Astrocyte (in vitro differentiated cells and primary cell): ENCODE data around the gene CACNB4. TPM values are rescaled to one million over a fixed set of nuclear protein-coding genes. Genes with fewer than 3 reads are reported as not detected.

Source experiments
- DNase-seq: peaks from one replicate; pipeline ENCODE4 v3.0.0-alpha.2; 2010; ENCODE audit warnings: low read depth
- FAIRE-seq: peaks from 2 replicates; lab custom pipeline; 2011; peaks lifted over from hg19 to GRCh38; lab: Jason Lieb, UNC
- H2AFZ ChIP-seq: 2 replicates; pipeline ENCODE4 v1.6.0; 2012; ENCODE audit warnings: low read depth, low read length, inconsistent platforms
- H3K27ac ChIP-seq: 2 replicates; pipeline ENCODE4 v1.5.1; 2011; ENCODE audit warnings: low read depth, low read length, inconsistent platforms
- H3K27me3 ChIP-seq: 2 replicates; pipeline ENCODE4 v1.6.0; 2011; ENCODE audit warnings: low read length, inconsistent platforms; ENCODE audit not compliant: insufficient read depth
- H3K36me3 ChIP-seq: 2 replicates; pipeline ENCODE4 v1.5.1; 2011; ENCODE audit warnings: low read length, inconsistent platforms; ENCODE audit not compliant: insufficient read depth
- H3K4me1 ChIP-seq: 2 replicates; pipeline ENCODE4 v1.5.1; 2011; ENCODE audit warnings: low read length, inconsistent platforms; ENCODE audit not compliant: insufficient read depth
- H3K4me2 ChIP-seq: 2 replicates; pipeline ENCODE4 v1.6.0; 2012; ENCODE audit warnings: low read length, inconsistent platforms
- H3K4me3 ChIP-seq: 2 replicates; pipeline ENCODE4 v1.5.1; 2011; ENCODE audit warnings: low read depth, mild to moderate bottlenecking, low read length, inconsistent platforms; ENCODE audit not compliant: insufficient read depth
- H3K79me2 ChIP-seq: 2 replicates; pipeline ENCODE4 v1.6.0; 2012; ENCODE audit warnings: mild to moderate bottlenecking, low read length, inconsistent platforms; ENCODE audit not compliant: insufficient read depth
- H3K9ac ChIP-seq: 2 replicates; pipeline ENCODE4 v1.6.0; 2012; ENCODE audit warnings: mild to moderate bottlenecking, low read length, inconsistent platforms
- H3K9me3 ChIP-seq: 2 replicates; pipeline ENCODE4 v1.5.1; 2012; ENCODE audit warnings: low read depth, mild to moderate bottlenecking, low read length, inconsistent platforms; ENCODE audit not compliant: insufficient read depth
- H4K20me1 ChIP-seq: 2 replicates; pipeline ENCODE4 v1.6.0; 2012; ENCODE audit warnings: low read length, inconsistent platforms; ENCODE audit not compliant: insufficient read depth
- H3K27ac Mint-ChIP-seq: one replicate; pipeline ENCODE4 v1.8.0; 2021; ENCODE audit warnings: mild to moderate bottlenecking, mixed read lengths; ENCODE audit not compliant: unreplicated experiment
- H3K27me3 Mint-ChIP-seq: one replicate; pipeline ENCODE4 v1.8.0; 2021; ENCODE audit warnings: low read depth, mixed read lengths; ENCODE audit not compliant: unreplicated experiment
- H3K36me3 Mint-ChIP-seq: one replicate; pipeline ENCODE4 v1.8.0; 2021; ENCODE audit warnings: low read depth, mixed read lengths; ENCODE audit not compliant: unreplicated experiment
- H3K4me1 Mint-ChIP-seq: one replicate; pipeline ENCODE4 v1.8.0; 2021; ENCODE audit warnings: low read depth, mixed read lengths; ENCODE audit not compliant: unreplicated experiment
- H3K4me3 Mint-ChIP-seq: one replicate; pipeline ENCODE4 v1.8.0; 2021; ENCODE audit warnings: mild to moderate bottlenecking, moderate library complexity, mixed read lengths; ENCODE audit not compliant: unreplicated experiment
- H3K9me3 Mint-ChIP-seq: one replicate; pipeline ENCODE4 v1.8.0; 2021; ENCODE audit warnings: mild to moderate bottlenecking, mixed read lengths; ENCODE audit not compliant: unreplicated experiment
- CTCF ChIP-seq: IDR thresholded peaks from 2 replicates; pipeline ENCODE4 v1.5.1; 2011; ENCODE audit warnings: low read depth, mild to moderate bottlenecking, inconsistent platforms, low read length, moderate library complexity; ENCODE audit not compliant: insufficient read depth
- EZH2 ChIP-seq: IDR thresholded peaks from 2 replicates; pipeline ENCODE4 v1.6.1; 2012; ENCODE audit warnings: mild to moderate bottlenecking, low read length, inconsistent platforms; ENCODE audit not compliant: insufficient read depth
- total RNA-seq: library from RNA; stranded (reverse); gene quantifications from 2 replicates; pipeline ENCODE4 v1.2.1, GENCODE V29; 2021

CACNB4 gene
- total RNA-seq, 1 donor from 2014 or later, result 1.8 TPM

GRCh38 chr2:151803811-151804210 is 295.0 kb downstream of the CACNB4 start:
- Histone ChIP-seq H2AFZ (no peak overlapping the region), H3K9me3 (no peaks in the 10 kb centered on the region), H3K4me3 (no peak overlapping the region), H3K4me1 (no peaks in the 10 kb centered on the region), H3K27ac (no peak overlapping the region), H4K20me1 (peaks cover 17% of the 10 kb centered on the region), H3K79me2 (no peaks in the 10 kb centered on the region), H3K4me2 (no peak overlapping the region), H3K27me3 (no peaks in the 10 kb centered on the region), H3K36me3 (peaks cover 28% of the 10 kb centered on the region), H3K9ac (no peak overlapping the region)
- Mint-ChIP-seq H3K4me1 (no peaks in the 10 kb centered on the region), H3K36me3 (peaks cover 5% of the 10 kb centered on the region), H3K4me3 (no peak overlapping the region), H3K9me3 (no peaks in the 10 kb centered on the region), H3K27ac (no peak overlapping the region), H3K27me3 (no peaks in the 10 kb centered on the region)
- no peak for FAIRE-seq
- TF ChIP-seq CTCF (no peak), EZH2 (no peak)
- no peak for DNase-seq

GRCh38 chr2:151802315-151802714 is 296.5 kb downstream of the CACNB4 start:
- Mint-ChIP-seq H3K27me3 (no peaks in the 10 kb centered on the region), H3K4me1 (peaks cover 4% of the 10 kb centered on the region), H3K36me3 (peaks cover 5% of the 10 kb centered on the region), H3K27ac (no peak overlapping the region), H3K4me3 (no peak overlapping the region), H3K9me3 (no peaks in the 10 kb centered on the region)
- H3K4me3 ChIP-seq, result no peak overlapping the region
- H3K9me3 ChIP-seq, result no peaks in the 10 kb centered on the region
- no peak overlapping the region for H2AFZ ChIP-seq
- no peak overlapping the region for H3K4me2 ChIP-seq
- H4K20me1 ChIP-seq, result peaks cover 13% of the 10 kb centered on the region
- no peaks in the 10 kb centered on the region for H3K79me2 ChIP-seq
- TF ChIP-seq CTCF, result no peak
- no peak for TF ChIP-seq EZH2
- no peak overlapping the region for H3K27ac ChIP-seq
- no peak for FAIRE-seq
- no peaks in the 10 kb centered on the region for H3K4me1 ChIP-seq
- no peak overlapping the region for H3K9ac ChIP-seq
- DNase-seq, result no peak
- no peaks in the 10 kb centered on the region for H3K27me3 ChIP-seq
- H3K36me3 ChIP-seq, result peaks cover 28% of the 10 kb centered on the region

GRCh38 chr2:151799886-151800292 is 299.0 kb downstream of the CACNB4 start:
- H3K4me3 Mint-ChIP-seq, result no peak overlapping the region
- TF ChIP-seq EZH2, result no peak
- no peak for TF ChIP-seq CTCF
- DNase-seq (no peak), FAIRE-seq (no peak)
- Histone ChIP-seq H3K27me3 (no peaks in the 10 kb centered on the region), H3K4me1 (no peaks in the 10 kb centered on the region), H3K4me3 (no peak overlapping the region), H2AFZ (no peak overlapping the region), H3K9me3 (no peaks in the 10 kb centered on the region), H3K4me2 (no peak overlapping the region), H3K36me3 (peaks cover 12% of the 10 kb centered on the region), H3K79me2 (no peaks in the 10 kb centered on the region), H3K27ac (no peak overlapping the region), H3K9ac (no peak overlapping the region), H4K20me1 (no peaks in the 10 kb centered on the region)
- no peaks in the 10 kb centered on the region for H3K9me3 Mint-ChIP-seq
- H3K27ac Mint-ChIP-seq, result no peak overlapping the region
- no peaks in the 10 kb centered on the region for H3K27me3 Mint-ChIP-seq
- H3K4me1 Mint-ChIP-seq, result peaks cover 22% of the 10 kb centered on the region
- H3K36me3 Mint-ChIP-seq, result peaks cover 5% of the 10 kb centered on the region
